H1 (cell line): ENCODE results near the gene YAP1.

Experiments
- BRCA1 ChIP-seq: IDR thresholded peaks from 2 replicates; pipeline ENCODE4 v1.6.1; 2012; ENCODE audit warnings: low read depth, low read length, improper control_type of control experiment
- EZH2 ChIP-seq: fragments of 200-600 bp; sonication (generic); IDR thresholded peaks from 2 replicates; pipeline ENCODE4 v1.7.1; 2012; ENCODE audit warnings: low read depth, mild to moderate bottlenecking, moderate library complexity, low read length, inconsistent platforms; ENCODE audit not compliant: severe bottlenecking
- POLR2A ChIP-seq, 2 experiments: IDR thresholded peaks; 1 replicate in 1 of 2; 2 replicates in 1 of 2; pipeline ENCODE4 v1.6.1; 2011; ENCODE audit warnings: low read depth in 2 of 2, low read length in 2 of 2, mild to moderate bottlenecking in 2 of 2; ENCODE audit errors: control extremely low read depth in 1 of 2
- RFX5 ChIP-seq: IDR thresholded peaks from 2 replicates; pipeline ENCODE4 v1.6.1; 2011; ENCODE audit warnings: low read depth, low read length, improper control_type of control experiment, borderline replicate concordance
- TAF1 ChIP-seq: IDR thresholded peaks from 2 replicates; pipeline ENCODE4 v1.6.1; 2011; ENCODE audit warnings: mild to moderate bottlenecking, low read depth, low read length
- TF ChIP-seq, protein P1 (sequence below), 3 experiments: IDR thresholded peaks; 1 replicate in 2 of 3; 2 replicates in 1 of 3; pipeline versions ENCODE4 v1.5.1 to v1.6.1; 2011; ENCODE audit warnings: low read length in 3 of 3, mild to moderate bottlenecking in 3 of 3, inconsistent platforms in 2 of 3, low read depth in 1 of 3, moderate library complexity in 1 of 3; ENCODE audit not compliant: insufficient read depth in 1 of 3; ENCODE audit errors: control extremely low read depth in 1 of 3

DNA sequence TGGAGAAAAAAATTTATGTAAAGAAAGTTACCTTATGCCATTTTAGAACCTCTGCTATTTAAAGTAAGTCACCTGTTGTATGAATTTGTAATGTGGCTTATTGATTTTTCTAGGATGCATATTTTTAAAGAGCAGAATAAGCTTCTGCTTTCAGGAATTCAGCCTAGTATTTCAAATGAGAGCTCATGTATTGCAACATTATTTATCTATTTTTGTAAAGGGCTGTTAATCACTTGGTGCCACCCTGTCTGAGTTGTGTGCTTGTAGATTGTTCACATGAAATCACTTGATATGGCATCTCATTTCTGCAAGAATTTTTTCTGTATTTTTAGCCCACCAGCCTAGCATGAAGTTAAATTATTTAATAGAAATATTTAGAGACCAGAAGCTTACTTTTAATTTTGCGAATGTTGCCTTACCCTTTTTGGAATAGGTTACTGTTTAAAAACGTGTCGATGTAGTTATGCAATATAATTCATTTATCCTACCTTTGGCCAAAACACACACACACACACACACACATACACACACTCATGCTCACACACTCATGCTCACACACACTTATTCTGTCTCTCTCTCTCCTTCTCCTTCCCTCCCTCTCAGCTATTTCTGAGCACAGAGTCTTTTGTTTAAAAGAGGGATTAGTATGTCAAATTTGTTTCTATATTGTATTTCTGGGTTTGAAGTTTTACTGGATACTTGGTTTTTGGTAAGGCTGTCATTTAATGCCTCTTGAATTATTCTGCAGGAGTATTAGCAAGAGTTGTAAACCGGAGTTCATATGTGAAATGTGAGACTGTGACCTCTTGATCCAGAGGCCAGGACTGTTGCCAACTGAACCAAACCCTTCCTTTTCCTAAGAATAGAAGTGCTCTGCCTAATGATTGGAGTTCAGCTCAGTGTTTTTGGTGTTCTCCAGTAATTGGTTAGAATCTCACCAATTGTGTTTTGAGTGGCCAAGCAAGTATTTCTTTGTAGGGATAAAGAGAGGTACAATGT is 34.4 kb downstream of the YAP1 start:
- TF ChIP-seq EZH2: no peak
- TF ChIP-seq POLR2A (IDR thresholded peaks at IDR 0.05; ENCODE audit: control extremely low read depth in 1 of 2, low read depth in 2 of 2, low read length in 2 of 2): no peak
- TF ChIP-seq RFX5: no peak
- TF ChIP-seq, protein P1, sequence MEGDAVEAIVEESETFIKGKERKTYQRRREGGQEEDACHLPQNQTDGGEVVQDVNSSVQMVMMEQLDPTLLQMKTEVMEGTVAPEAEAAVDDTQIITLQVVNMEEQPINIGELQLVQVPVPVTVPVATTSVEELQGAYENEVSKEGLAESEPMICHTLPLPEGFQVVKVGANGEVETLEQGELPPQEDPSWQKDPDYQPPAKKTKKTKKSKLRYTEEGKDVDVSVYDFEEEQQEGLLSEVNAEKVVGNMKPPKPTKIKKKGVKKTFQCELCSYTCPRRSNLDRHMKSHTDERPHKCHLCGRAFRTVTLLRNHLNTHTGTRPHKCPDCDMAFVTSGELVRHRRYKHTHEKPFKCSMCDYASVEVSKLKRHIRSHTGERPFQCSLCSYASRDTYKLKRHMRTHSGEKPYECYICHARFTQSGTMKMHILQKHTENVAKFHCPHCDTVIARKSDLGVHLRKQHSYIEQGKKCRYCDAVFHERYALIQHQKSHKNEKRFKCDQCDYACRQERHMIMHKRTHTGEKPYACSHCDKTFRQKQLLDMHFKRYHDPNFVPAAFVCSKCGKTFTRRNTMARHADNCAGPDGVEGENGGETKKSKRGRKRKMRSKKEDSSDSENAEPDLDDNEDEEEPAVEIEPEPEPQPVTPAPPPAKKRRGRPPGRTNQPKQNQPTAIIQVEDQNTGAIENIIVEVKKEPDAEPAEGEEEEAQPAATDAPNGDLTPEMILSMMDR (IDR thresholded peaks at IDR 0.05; ENCODE audit: control extremely low read depth in 1 of 3, insufficient read depth in 1 of 3, low read depth in 1 of 3, low read length in 3 of 3): no peak
- TF ChIP-seq BRCA1: no peak
- TF ChIP-seq TAF1: no peak
